ENCODE data around the gene UNC79. TPM values are rescaled to one million over a fixed set of nuclear protein-coding genes. Genes with fewer than 3 reads are reported as not detected.
A peak's percentile ranks its signal among the peaks of the same experiment; 100 is the strongest.

The UNC79 gene
- total RNA-seq, 1 donor from 2014 or later = 0.09 TPM

GRCh38 chr14:93525696-93526451 is 95.1 kb downstream of the UNC79 start:
- intact Hi-C loops (cut with DNase I) = no loop called here
- no peaks in the 10 kb centered on the region for H3K4me1 ChIP-seq
- DNase-seq = no peak
- no peaks in the 10 kb centered on the region for H3K9me3 ChIP-seq
- no peak overlapping the region for H3K4me3 ChIP-seq
- no peaks in the 10 kb centered on the region for H3K27me3 ChIP-seq
- no peaks in the 10 kb centered on the region for H3K36me3 ChIP-seq
- no peak overlapping the region for H3K27ac ChIP-seq
- no peak for ATAC-seq
- TF ChIP-seq CTCF (IDR thresholded peaks at IDR 0.05) = no peak

- ATAC-seq (peak; percentile 47), DNase-seq (no peak)
- H3K4me1 ChIP-seq = no peaks in the 10 kb centered on the region
- no peaks in the 10 kb centered on the region for H3K36me3 ChIP-seq
- H3K27me3 ChIP-seq = no peaks in the 10 kb centered on the region
- intact Hi-C loops (cut with DNase I) = no loop called here
- no peak overlapping the region for H3K4me3 ChIP-seq
- H3K9me3 ChIP-seq = no peaks in the 10 kb centered on the region
- H3K27ac ChIP-seq = no peak overlapping the region
- no peak for TF ChIP-seq CTCF (IDR thresholded peaks at IDR 0.05)
These were observed 96.5 kb downstream of the UNC79 start for GRCh38 chr14:93527203-93527607.

GRCh38 chr14:93528884-93529558 is 98.3 kb downstream of the UNC79 start:
- intact Hi-C loops (cut with DNase I) = no loop called here
- DNase-seq (no peak), ATAC-seq (no peak)
- TF ChIP-seq CTCF (IDR thresholded peaks at IDR 0.05) = no peak
- no peaks in the 10 kb centered on the region for H3K4me1 ChIP-seq
- no peak overlapping the region for H3K27ac ChIP-seq
- no peak overlapping the region for H3K4me3 ChIP-seq
- no peaks in the 10 kb centered on the region for H3K27me3 ChIP-seq
- no peaks in the 10 kb centered on the region for H3K9me3 ChIP-seq
- H3K36me3 ChIP-seq = no peaks in the 10 kb centered on the region

GRCh38 chr14:93531644-93532043 is 100.9 kb downstream of the UNC79 start:
- H3K36me3 ChIP-seq = no peaks in the 10 kb centered on the region
- H3K4me1 ChIP-seq = no peaks in the 10 kb centered on the region
- no peak for TF ChIP-seq CTCF (IDR thresholded peaks at IDR 0.05)
- H3K27me3 ChIP-seq = no peaks in the 10 kb centered on the region
- no peak for ATAC-seq
- DNase-seq = no peak
- intact Hi-C loops (cut with DNase I) = no loop called here
- no peak overlapping the region for H3K27ac ChIP-seq
- no peak overlapping the region for H3K4me3 ChIP-seq
- no peaks in the 10 kb centered on the region for H3K9me3 ChIP-seq

GRCh38 chr14:93532541-93532940 is 101.8 kb downstream of the UNC79 start:
- Histone ChIP-seq H3K27me3 (no peaks in the 10 kb centered on the region), H3K4me1 (no peaks in the 10 kb centered on the region), H3K9me3 (no peaks in the 10 kb centered on the region), H3K36me3 (no peaks in the 10 kb centered on the region), H3K4me3 (no peak overlapping the region), H3K27ac (no peak overlapping the region)
- DNase-seq (no peak), ATAC-seq (no peak)
- intact Hi-C loops (cut with DNase I) = no loop called here
- TF ChIP-seq CTCF (IDR thresholded peaks at IDR 0.05) = no peak
